NCI-H69 (cell line): ENCODE results near the gene VSTM4.

Source experiments
- DNase-seq: peaks from one replicate; lab custom pipeline; 2025; lab: John Stamatoyannopoulos, UW

VSTM4 gene

DNA sequence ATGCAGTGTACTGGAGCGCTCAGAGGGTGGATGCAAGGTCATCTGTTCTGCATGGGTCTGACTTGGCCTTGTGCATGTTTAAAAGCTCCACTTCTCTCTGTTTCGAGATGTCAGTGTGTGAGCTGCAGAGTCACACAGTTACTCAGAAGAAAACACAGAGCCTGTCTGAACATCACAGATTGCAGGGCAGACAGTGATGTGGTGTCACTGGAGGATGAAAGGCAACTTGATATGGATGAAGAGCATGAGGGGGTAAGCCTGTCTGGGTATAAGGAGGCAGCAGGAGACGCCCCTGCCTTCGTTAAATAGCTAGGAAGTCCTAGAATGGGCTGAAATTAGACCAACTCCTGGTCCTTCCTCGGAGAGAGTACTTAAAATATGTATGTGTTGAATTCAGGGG, 108.2 kb downstream of the VSTM4 start:
- no peak for DNase-seq

DNA sequence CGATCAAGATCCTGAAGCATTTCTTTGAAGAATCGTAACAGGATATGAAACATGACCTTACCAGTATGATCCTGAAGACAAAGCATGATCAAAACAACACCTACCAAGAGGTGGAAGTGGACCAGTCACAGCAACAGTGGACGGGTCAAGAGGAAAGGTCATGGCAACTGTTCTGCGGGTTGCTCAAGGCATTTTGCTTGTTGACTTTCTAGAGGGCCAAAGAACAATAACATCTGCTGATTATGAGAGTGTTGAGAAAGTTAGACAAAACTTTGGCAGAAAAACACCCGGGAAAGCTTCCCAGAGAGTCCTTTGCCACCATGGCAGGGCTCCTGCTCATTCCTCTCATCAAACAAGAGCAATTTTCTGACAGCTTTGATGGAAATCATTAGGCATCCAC, 110.1 kb downstream of the VSTM4 start:
- DNase-seq: no peak

DNA sequence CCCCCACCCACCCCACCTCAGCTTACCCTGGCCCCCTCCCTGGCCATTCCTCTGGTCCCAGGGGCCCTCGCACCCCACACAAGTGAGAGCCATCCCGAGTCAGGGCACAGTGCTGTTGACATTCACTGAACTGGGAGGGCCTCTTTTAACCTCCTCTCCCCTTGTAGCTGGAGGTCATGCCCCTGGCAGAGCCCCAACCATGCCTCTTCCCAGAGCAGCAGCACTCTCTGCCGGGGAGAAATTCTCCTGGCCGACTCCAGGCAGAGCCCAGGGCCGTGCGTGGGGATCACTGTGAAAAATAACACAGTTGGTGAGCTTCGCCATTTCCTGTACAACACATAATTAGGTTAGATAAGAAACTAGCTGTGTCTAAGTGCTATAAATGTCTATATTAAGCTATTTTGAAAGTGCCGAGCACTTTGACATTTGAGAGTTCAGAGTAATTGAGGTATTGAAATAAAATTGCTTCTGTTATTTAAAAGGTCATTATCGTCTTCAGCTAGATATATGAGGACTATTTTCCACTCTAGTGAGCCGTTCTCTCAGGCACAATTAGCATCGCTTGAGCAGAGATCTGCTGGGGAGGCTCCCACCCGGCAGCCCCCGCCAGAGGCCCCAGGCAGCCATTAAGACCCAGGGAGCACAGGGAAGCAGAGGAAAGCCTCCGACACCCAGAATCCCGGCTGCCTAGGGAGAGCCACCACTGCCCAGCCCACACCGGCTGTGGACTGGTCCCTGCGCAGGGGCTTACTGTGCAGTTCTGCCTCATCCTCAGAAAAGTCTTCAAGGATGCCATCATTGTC, 113.3 kb downstream of the VSTM4 start:
- DNase-seq: no peak

DNA sequence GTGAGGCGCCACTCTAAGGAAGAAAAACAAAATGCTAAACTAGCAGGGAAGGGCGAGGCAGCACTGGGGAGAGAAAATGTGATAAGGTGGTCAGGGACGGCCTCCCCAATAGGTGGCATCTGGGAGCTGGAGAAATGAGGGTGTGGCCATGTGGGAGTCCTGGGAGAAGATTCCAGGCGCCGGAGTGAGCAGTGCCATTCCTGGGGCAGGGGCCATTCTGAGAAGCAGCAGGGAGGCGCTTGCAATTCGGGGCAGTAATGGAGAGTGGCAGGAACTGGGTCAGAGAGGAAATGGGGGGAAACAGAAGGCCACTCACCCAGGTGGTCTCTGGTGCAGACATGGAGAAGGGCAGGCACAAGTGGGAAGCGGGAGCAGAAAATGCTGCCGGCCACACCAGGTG, 113.9 kb downstream of the VSTM4 start:
- peak; percentile 27 for DNase-seq

DNA sequence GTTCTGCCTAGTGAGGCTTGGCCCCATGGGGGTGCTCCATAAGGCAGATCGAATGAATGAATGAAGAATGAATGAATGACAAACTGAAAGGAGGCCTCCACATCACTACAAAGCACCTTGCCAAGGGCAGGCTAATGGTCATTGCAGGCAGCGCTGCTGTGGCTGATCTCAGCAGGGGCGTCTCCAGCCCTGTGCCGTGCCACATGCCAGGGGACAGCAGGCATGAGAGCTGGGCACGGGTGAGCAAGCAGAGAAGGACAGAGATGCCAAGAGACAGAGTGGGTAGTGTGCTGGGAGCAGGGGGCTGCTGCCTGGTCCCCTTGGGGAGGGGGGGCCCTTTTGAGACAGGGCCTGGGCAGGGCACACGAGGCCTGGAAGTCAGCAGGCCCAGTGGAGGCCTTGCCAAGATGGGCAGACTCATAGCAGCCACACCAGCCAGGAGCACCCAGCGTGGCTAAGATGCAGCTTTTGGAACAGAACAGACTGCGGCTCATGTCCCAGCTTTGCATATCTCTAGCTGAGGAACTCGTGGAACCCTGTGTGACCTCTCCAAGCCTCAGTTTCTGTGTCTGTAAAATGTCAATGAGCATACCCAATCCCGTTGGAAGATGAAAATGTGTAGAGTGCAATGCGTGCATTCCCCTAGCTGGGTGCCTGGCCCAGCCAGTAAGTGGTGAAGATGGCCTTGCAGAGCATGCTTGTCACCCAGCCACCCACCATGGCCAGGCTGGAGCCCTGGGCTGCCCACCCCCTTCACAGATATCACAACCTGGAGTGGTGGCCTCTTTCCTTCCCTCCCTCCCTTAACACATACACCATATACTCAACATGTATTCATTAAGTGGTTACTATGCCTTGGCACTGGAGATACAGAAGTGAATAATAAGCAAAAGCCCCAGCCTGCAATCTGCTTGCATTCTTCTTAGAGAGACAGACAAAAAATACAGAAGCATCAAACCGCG, 114.6 kb downstream of the VSTM4 start:
- DNase-seq: no peak

DNA sequence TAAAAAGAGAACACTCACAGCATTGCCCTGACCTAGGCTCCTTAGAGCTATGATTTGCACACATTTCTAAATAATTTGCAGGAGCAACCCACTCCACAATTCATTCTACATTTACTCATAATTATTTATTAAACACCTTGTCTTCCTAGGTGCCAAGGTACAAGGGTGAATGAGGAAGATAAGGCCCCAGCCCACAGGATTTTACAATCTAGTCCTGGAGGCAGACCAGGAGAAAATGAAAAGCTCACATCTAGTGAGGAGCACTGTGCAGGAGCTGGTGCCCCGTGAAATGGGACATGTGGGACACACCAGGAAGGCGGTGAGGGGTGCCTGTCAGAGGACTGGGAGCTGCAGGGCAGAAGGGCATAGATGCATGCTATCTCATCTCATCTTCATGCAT, 116.0 kb downstream of the VSTM4 start:
- DNase-seq: no peak

DNA sequence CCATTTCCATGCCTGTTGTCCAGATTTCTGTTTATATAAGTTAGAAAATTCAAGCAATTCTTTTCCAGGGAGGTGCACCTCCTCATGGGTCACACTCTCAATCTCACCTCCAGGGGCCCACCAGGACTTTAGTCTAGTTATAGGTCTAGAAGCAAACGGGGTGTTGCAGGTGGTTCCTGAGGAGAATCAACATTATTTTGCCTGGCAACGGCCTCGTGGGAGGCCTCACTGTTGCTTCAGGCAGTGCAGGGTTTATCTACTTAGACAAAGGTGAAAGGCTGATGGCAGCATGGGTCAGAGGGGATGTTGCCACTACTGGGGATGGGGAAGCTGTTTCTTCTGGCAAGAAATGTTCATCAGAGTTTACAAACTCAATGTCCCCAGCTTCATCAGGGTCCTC, 119.0 kb downstream of the VSTM4 start:
- DNase-seq: no peak

DNA sequence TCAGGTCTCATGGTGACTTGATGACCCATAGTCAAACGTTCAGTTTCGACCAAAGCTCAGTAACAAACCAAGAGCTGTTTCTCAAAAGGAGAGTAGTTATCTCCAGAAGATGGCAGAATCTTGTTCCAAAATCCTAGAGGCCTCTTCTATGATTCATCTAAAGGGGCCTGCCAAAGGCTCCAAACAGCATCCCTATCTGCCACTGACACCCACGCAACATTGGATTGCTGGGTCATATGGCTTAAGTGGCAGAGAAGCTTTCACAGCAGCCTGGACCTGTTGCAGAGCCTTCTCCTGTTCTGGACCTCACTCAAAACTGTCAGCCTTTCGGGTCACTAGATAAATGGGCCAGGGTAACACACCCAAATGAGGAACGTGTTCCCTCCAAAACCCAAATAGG, 121.7 kb downstream of the VSTM4 start:
- no peak for DNase-seq

DNA sequence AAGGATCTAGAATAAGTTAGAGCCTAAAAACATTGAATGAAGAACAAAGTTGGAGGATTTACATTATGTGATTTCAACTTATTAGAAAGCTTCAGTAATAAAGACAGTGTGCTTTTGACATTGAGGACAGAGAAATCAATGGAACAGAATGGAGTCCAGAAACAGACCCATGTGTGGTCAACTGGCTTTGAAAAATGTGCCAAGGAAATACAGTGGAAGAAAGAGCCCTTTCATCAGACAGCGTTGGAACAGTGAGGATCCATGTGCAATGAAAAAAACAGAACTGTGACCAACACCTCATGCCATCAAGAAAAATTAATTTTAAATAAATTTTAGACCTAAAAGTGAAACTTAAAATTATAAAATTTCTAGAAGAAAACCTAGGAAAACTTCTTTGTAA, 125.1 kb downstream of the VSTM4 start:
- no peak for DNase-seq

DNA sequence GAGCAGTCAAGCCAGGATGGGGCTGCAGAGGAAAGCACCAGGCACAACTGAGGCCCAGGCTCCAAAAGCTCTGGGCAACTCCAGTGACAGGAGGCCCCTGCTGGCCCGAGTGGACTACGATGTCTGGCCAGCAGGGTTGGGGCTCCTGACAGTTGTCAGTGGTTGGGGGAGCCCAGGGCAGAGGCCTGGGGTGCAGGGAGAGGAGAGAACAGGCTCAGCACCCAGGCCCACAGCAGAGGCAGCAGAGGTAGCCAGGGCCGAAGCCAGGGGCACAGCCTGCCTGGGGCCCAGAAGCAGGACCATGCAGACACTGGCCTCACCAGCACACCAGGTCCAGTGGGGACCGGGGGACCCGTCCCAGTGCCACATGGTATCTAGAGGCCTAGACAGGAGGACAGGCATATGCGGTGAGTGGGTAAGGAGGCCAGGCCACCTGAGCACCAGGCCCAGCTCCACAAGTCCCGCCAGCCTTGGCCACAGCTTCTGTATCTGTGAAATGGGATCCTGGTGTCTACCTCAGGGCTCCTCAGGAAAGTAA, 129.6 kb downstream of the VSTM4 start:
- DNase-seq: no peak

DNA sequence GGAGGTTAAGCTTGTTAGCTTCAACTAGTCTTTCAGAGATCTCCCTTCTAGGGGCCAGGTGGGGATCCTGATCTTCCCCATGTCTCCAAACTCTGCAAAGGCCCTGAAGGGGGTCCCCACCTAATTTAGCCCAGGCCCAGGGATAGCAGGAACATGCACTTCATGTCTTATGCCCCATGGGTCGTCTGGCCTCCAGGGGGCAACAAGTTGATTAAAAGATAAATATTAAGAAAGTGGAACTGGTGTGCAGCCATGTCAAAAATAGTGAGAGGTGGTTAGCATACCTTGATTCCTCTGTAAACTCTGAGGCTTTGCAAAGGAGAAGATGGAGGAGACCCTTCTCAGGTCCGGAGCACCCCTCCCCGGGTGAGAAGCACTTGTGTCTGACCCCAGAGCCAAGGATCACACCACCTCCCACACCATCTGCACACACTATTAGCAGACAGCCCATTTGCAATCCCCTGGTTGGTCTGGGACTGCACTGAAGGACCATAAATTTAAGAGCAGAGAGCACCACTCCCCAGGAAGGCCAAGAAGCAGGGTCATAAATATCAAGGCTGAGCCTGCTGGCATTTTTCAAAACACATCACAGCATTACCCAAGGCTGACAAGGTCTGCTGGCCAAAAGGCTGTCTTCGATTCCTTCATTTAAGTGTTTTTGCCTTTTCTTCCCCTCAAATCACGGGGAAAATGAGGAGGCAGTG, 131.5 kb downstream of the VSTM4 start:
- DNase-seq: no peak

DNA sequence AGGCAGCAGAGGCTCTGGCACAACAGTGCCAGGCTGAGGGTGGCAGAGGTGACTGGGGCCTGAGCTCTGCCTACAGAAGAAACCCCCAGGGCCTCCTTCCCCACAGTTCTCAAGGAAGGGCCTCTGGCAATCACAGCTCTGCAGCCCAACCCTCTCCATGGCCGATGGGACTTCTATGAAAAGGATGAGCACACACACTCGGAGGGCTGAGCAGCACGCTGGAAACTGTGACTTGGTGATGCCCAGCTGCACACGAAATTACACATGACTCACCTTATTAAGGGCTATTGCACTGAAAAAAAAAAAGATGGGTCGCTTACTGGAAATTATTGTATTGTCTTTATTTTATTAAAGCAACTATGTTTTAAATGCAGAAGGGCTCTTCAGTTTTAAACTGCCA, 132.7 kb downstream of the VSTM4 start:
- DNase-seq: no peak

DNA sequence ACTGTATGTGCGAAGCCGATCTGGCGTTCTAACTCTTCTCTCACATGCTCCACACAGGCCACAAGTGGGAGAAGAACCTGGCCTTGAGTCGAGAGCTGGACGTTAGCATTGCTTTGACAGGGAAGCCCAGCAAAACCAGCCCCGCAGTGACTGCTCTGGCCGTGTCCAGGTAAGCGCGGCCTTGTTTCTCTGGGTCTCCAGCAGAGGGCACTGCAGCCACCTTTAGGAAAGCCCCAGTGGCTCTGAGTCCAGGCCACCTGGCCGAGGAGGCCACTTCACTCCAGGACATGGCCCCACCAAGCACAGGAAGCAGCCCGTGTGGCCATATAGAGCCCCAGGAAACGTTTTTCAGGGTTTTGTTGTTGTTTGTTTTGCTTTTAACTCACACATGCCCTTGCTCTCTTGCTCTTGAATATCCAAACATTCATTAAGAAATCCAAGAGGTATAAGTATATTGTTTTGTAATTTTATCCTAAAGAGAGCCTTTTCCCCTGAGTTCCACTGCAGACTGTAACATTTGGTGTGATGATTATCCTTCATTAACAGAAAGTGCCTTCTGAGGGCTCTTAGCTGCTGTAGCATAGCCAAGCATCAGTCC, 133.9 kb downstream of the VSTM4 start:
- DNase-seq: peak; percentile 50

DNA sequence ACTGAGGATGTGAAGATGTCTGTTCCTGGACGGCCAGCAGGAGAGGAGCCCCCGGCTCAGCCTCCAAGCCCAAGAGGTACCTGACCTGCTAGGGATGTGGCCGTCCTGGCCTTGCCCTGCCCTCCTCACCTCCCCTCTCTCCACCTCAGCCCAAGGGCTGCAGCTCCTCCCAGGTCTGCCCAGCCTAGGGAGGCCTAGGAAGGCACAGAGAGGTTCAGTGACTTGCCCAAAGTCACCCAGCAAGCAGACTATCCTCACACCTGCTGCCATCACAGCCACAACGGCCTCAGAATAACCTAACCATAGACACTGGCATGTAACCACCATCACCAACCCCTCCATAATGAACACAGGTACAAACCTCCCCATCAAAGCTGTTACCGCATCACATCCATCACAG, 137.0 kb downstream of the VSTM4 start:
- DNase-seq: no peak

DNA sequence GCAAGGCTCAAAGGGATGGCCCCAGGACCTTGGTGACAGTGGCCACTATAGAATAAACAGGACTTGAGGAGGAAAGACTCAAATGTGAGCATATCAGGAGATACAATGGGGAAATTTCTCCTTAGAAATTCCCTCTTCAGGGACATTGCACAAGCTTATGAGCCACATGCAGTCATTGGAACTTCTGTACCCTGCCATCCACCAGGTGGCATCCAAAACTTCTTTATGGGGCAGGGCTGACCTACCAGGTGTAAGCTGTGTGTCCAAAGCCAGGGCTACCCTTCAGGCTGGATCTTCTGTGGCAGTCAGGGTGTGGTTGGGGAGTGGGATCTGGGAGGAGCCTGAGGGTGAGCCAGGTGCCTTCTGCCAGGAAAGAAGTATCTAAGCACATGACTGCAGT, 139.1 kb downstream of the VSTM4 start:
- DNase-seq: peak; percentile 23

DNA sequence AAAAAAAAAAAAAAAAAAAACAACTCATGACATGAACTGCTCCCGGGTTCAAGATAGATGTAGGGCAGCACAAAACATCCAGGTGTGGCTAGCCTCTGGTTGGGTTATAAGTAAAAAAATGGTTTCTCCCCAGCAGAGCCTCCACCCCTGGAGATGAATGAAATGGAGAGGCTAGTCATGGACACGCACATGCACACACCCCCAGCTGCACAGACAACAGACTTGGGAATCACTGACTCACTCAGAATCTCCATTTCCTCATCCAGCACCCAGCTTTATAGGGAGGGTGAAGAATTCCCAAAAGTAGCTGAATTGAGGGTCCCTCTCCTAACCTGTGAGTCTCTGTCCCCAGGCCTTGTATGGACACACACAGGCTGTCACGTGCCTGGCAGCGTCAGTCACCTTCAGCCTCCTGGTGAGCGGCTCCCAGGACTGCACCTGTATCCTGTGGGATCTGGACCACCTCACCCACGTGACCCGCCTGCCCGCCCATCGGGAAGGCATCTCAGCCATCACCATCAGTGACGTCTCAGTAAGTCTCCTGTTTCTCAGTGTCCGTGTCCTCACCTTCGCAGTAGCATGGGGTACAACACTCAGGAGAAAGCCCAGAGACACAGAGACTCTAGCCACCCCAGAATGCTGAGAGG, 140.7 kb downstream of the VSTM4 start:
- no peak for DNase-seq

DNA sequence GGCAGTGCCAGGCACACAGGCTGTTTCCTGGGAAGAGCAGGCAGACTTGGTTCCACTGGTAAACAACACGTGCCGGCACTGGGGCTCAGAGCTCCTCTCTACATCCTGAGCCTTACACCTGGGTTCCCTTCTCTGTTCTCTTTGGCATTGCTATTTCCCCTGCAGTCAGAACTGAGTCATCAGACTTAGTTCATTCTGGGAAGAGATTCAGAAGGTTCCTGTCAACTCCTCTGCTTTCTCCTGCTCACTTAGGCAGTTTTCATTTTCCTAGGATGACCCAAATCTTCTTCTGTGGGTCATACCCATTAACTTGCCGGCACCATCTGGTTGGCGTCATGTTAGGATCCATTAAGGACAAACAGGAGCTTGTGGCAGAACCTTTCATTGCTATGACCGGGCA, 142.3 kb downstream of the VSTM4 start:
- DNase-seq: no peak

DNA sequence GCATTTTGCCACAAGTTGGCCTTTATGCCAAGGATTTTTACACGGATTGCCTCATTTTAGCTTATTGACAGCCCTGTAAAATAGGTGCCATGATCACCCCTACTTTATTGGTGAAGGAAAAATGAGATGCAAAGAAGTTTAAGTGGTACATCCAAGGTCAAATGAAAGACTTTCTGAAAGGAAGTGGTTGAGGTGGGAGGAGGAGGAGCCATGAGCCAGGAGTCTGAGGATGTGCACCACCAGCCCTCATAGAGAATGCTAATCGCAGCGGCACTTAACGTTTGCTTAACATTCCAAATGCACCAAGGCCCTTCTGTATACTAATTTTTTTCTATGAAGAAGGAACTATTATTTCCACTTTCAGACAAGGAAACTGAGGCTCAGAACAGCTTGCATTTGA, 144.7 kb downstream of the VSTM4 start:
- DNase-seq: no peak

DNA sequence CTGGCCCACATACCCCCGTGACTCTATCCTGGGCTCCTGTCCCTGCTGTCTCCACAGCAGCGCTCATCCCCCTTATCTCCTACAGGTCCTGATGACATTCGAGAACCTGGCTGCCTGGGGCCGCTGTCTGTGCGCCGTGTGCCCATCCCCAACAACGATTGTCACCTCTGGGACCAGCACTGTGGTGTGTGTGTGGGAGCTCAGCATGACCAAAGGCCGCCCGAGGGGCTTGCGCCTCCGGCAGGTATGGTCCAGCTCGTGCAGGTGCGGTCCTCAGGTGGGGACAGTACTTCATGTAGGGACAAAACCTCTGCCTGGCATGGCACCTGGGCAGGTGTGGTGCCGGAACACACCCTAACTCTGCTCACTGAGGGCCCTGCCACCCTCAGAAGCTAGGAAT, 145.3 kb downstream of the VSTM4 start:
- no peak for DNase-seq

DNA sequence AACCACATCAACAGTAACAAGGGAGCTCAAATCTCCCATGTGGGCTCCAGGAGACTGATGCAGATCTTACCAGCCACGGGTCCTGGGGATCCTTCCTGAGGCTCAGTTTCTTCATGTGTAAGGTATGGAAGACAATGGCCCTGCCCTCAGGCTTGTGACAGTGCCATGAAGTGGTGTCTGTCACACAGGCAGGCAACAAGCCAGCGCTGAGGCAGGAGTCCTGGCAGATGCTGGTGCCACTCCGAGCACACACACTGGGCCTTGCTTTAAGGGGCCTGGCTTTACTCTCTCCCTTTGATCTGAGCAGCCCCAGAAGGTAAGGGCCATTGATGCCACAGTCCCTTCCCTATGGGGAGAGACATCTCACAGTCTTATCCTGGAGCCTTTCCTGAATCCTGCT, 147.3 kb downstream of the VSTM4 start:
- DNase-seq: no peak

DNA sequence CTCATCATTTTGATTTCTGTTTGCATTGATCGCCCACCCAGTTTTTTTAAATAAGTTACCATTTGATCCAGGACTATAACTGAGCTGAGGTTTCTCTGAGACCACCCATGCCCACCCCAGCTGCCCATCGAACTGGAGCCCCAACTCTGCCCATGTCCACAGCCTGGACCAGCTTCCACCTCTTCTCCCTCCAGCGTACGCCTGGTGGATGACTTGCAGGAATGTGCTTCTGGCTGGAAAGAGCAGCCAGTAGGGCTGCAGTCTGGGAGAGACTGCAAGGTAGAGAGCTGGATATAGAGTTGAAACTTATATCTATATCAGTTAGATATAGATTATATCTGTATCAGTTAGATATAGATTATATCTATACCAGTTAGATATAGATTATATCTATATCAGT, 149.9 kb downstream of the VSTM4 start:
- DNase-seq: no peak
